GM12878 (cell line): Measurements from ENCODE around the gene ERC2. TPM values are rescaled to one million over a fixed set of nuclear protein-coding genes. Genes with fewer than 3 reads are reported as not detected.

Source experiments
- ATAC-seq: fragments of 200-7000 bp; cut with Tn5 transposase; 3 replicates; pipeline ENCODE4 v1.9.1; 2020; ENCODE audit warnings: mild to moderate bottlenecking, moderate library complexity
- BruUV-seq: library from RNA; stranded (reverse); fragments of 400-500 nt; replicated peaks from 2 replicates; lab custom pipeline; 2021; lab: Mats Ljungman, UMichigan
- CTCF ChIA-PET: fragments of 300-600 bp; sonication (Branson Sonifier 250); formaldehyde crosslinking; extraction: SDS; loops from one replicate; lab custom pipeline; 2021; ENCODE audit warnings: inconsistent platforms; lab: Yijun Ruan, JAX
- POLR2A ChIA-PET: fragments of 350-600 bp; formaldehyde crosslinking; extraction: SDS; loops from one replicate; lab custom pipeline; 2021; ENCODE audit warnings: inconsistent platforms; lab: Charles Lee
- RAD21 ChIA-PET: fragments of 300-600 bp; sonication (Branson Sonifier 250); formaldehyde crosslinking; loops from one replicate; lab custom pipeline; 2023; ENCODE audit warnings: antibody characterized with exemption; ENCODE audit not compliant: unreplicated experiment; lab: Charles Lee
- SMC1A ChIA-PET: fragments of 300-600 bp; sonication (Branson Sonifier 250); formaldehyde crosslinking; loops from one replicate; lab custom pipeline; 2023; ENCODE audit not compliant: unreplicated experiment, uncharacterized antibody; lab: Charles Lee
- DNase-seq: peaks from one replicate; pipeline ENCODE4 v3.0.0-alpha.2; 2011; ENCODE audit warnings: low read depth, low spot score
- FAIRE-seq: peaks from 3 replicates; lab custom pipeline; 2011; peaks lifted over from hg19 to GRCh38; lab: Jason Lieb, UNC
- H2AFZ ChIP-seq: 2 replicates; pipeline ENCODE4 v1.6.0; 2011; ENCODE audit warnings: low read depth, low read length, control low read depth; ENCODE audit not compliant: control insufficient read depth
- H3K27ac ChIP-seq: 2 replicates; pipeline ENCODE4 v1.5.1; 2011; ENCODE audit warnings: control low read depth; ENCODE audit not compliant: control insufficient read depth, insufficient read depth
- H3K27me3 ChIP-seq, 2 experiments: replicated peaks in 1 of 2; 2 replicates each; pipeline versions ENCODE4 v1.6.0 to v1.6.1; 2011; ENCODE audit warnings: low read length in 1 of 2; ENCODE audit not compliant: control insufficient read depth in 2 of 2, insufficient read depth in 2 of 2
- H3K36me3 ChIP-seq, 2 experiments: 2 replicates each; pipeline ENCODE4 v1.5.1; 2011; ENCODE audit warnings: low read length in 1 of 2; ENCODE audit not compliant: control insufficient read depth in 2 of 2, insufficient read depth in 2 of 2
- H3K4me1 ChIP-seq: 2 replicates; pipeline ENCODE4 v1.6.1; 2011; ENCODE audit warnings: mild to moderate bottlenecking, low read length, moderate library complexity, mixed read lengths; ENCODE audit not compliant: control insufficient read depth, insufficient read depth
- H3K4me2 ChIP-seq: 2 replicates; pipeline ENCODE4 v1.6.0; 2011; ENCODE audit warnings: control low read depth; ENCODE audit not compliant: control insufficient read depth, insufficient read depth
- H3K4me3 ChIP-seq: fragments of 200-600 bp; sonication (generic); 2 replicates; pipeline ENCODE4 v1.5.1; 2016
- H3K79me2 ChIP-seq: 2 replicates; pipeline ENCODE4 v1.6.0; 2011; ENCODE audit warnings: low read length; ENCODE audit not compliant: control insufficient read depth, insufficient read depth
- H3K9ac ChIP-seq: 2 replicates; pipeline ENCODE4 v1.8.0; 2011; ENCODE audit warnings: low read length, control low read depth, mixed read lengths; ENCODE audit not compliant: control insufficient read depth, insufficient read depth
- H3K9me3 ChIP-seq: replicated peaks from 3 replicates; pipeline ENCODE4 v1.5.1; 2011; ENCODE audit warnings: mild to moderate bottlenecking, low read length; ENCODE audit not compliant: control insufficient read depth, insufficient read depth
- H4K20me1 ChIP-seq: 2 replicates; pipeline ENCODE4 v1.6.0; 2011; ENCODE audit not compliant: control insufficient read depth, insufficient read depth
- ATF7 ChIP-seq: fragments of 450-650 bp; IDR thresholded peaks from 2 replicates; pipeline ENCODE4 v1.6.1; 2016; ENCODE audit warnings: low read depth, mild to moderate bottlenecking
- BACH1 ChIP-seq: fragments of 450-650 bp; IDR thresholded peaks from 2 replicates; pipeline ENCODE4 v1.6.1; 2017; ENCODE audit warnings: mild to moderate bottlenecking, borderline replicate concordance
- BCL3 ChIP-seq: IDR thresholded peaks from 2 replicates; pipeline ENCODE4 v1.6.1; 2011; ENCODE audit warnings: borderline replicate concordance, low read depth, mild to moderate bottlenecking, moderate library complexity, low read length; ENCODE audit not compliant: insufficient read depth, poor library complexity, severe bottlenecking
- CBFB ChIP-seq: IDR thresholded peaks from 2 replicates; pipeline ENCODE4 v1.6.1; 2016; ENCODE audit warnings: antibody characterized with exemption, low read depth
- CEBPB ChIP-seq, 2 experiments: fragments of 150-350 bp in 1 of 2; IDR thresholded peaks; 2 replicates each; pipeline ENCODE4 v1.6.1; 2012 to 2014; ENCODE audit warnings: low read depth in 2 of 2, low read length in 2 of 2, borderline replicate concordance in 1 of 2, inconsistent platforms in 1 of 2
- CHD2 ChIP-seq: IDR thresholded peaks from 2 replicates; pipeline ENCODE4 v1.6.1; 2011; ENCODE audit warnings: low read depth, low read length, improper control_type of control experiment, borderline replicate concordance
- EGR1 ChIP-seq, 2 experiments: IDR thresholded peaks; 1 replicate in 1 of 2; 2 replicates in 1 of 2; pipeline ENCODE4 v1.6.1; 2011 to 2012; ENCODE audit warnings: low read depth in 2 of 2, low read length in 2 of 2, borderline replicate concordance in 1 of 2, mild to moderate bottlenecking in 1 of 2, moderate library complexity in 1 of 2
- HCFC1 ChIP-seq: fragments of 150-350 bp; IDR thresholded peaks from 2 replicates; pipeline ENCODE4 v1.6.1; 2014; ENCODE audit warnings: low read length
- HSF1 ChIP-seq: fragments of 150-350 bp; IDR thresholded peaks from 2 replicates; pipeline ENCODE4 v1.6.1; 2014; ENCODE audit warnings: mild to moderate bottlenecking, low read depth, low read length
- MXI1 ChIP-seq: fragments of 150-350 bp; IDR thresholded peaks from 2 replicates; pipeline ENCODE4 v1.6.1; 2011; ENCODE audit warnings: low read depth, mild to moderate bottlenecking, inconsistent platforms, low read length, improper control_type of control experiment
- NKRF ChIP-seq: fragments of 450-650 bp; conservative IDR thresholded peaks from 2 replicates; pipeline ENCODE4 v1.6.1; 2017; ENCODE audit warnings: mild to moderate bottlenecking, moderate library complexity
- NR2C1 ChIP-seq: fragments of 450-650 bp; IDR thresholded peaks from 2 replicates; pipeline ENCODE4 v1.6.1; 2017; ENCODE audit warnings: antibody characterized with exemption, mild to moderate bottlenecking, moderate library complexity
- NR2F1 ChIP-seq: fragments of 450-650 bp; conservative IDR thresholded peaks from 2 replicates; pipeline ENCODE4 v1.6.1; 2017; ENCODE audit warnings: mild to moderate bottlenecking
- SIN3A ChIP-seq: IDR thresholded peaks from 2 replicates; pipeline ENCODE4 v1.6.1; 2012; ENCODE audit warnings: low read depth, low read length, improper control_type of control experiment
- SP1 ChIP-seq: IDR thresholded peaks from one replicate; pipeline ENCODE4 v1.6.1; 2011; ENCODE audit warnings: low read depth, low read length
- SRF ChIP-seq, 2 experiments: IDR thresholded peaks; 2 replicates each; pipeline ENCODE4 v1.6.1; 2011; ENCODE audit warnings: low read depth in 2 of 2, low read length in 2 of 2, mild to moderate bottlenecking in 1 of 2, moderate library complexity in 1 of 2
- TAF1 ChIP-seq: IDR thresholded peaks from 2 replicates; pipeline ENCODE4 v1.6.1; 2011; ENCODE audit warnings: mild to moderate bottlenecking, low read depth, low read length, borderline replicate concordance
- ZNF207 ChIP-seq: fragments of 450-650 bp; IDR thresholded peaks from 2 replicates; pipeline ENCODE4 v1.6.1; 2014; ENCODE audit warnings: antibody characterized with exemption, mild to moderate bottlenecking, borderline replicate concordance
- ZNF384 ChIP-seq: IDR thresholded peaks from 2 replicates; pipeline ENCODE4 v1.6.1; 2012; ENCODE audit warnings: low read depth, mild to moderate bottlenecking, low read length, improper control_type of control experiment, borderline replicate concordance
- WGBS: methylation state at CpG from one replicate; pipeline ENCODE4 v1.1.6; 2016; ENCODE audit warnings: low lambda C conversion rate; ENCODE audit not compliant: insufficient replicate concordance, insufficient coverage; ENCODE audit errors: missing lambda C conversion rate; 5-methylcytosine and 5-hydroxymethylcytosine counted together
- in situ Hi-C: fragments of 300-500 bp; cut with MboI; formaldehyde crosslinking; loops from 9 replicates; pipeline ENCODE4 v1.14.3; 2018; ENCODE audit warnings: mixed read lengths
- intact Hi-C: fragments of 100-400 bp; cut with micrococcal nuclease; formaldehyde crosslinking; loops from one replicate; pipeline ENCODE4 v1.14.2; 2022; ENCODE audit not compliant: unreplicated experiment
- polyA plus RNA-seq, 11 experiments: library from polyadenylated mRNA; depleted of rRNA in 4 of 11; unstranded in 6 of 11; stranded (reverse) in 5 of 11; fragments of >200 nt; fragmentation: Nextera tagmentation in 4 of 11; fragmentation: Illumina TruSeq in 1 of 11; extraction: Ambion mirVana in 4 of 11; extraction: Trizol in 1 of 11; gene quantifications; 1 replicate in 1 of 11; 2 replicates in 10 of 11; pipeline versions ENCODE4 v1.2.1 to v1.2.3, GENCODE V29; 2011 to 2016; ENCODE audit warnings: inconsistent platforms in 2 of 11, missing spikeins in 2 of 11, low read depth in 1 of 11
- total RNA-seq, 4 experiments: library from RNA; depleted of rRNA in 3 of 4; stranded (reverse); fragments of >200 nt in 3 of 4; fragmentation: Illumina TruSeq in 1 of 4; extraction: Trizol in 1 of 4; gene quantifications; 2 replicates each; pipeline versions ENCODE4 v1.2.1 to v1.2.3, GENCODE V29; 2013 to 2021

Gene ERC2
- total and polyA plus RNA-seq, 10 of the 15 experiments (the other 5 are each of a cell fraction or from before 2014, with no cell fraction given): 0.06 to 1.4 (median 0.12) TPM; not detected in 3

- TF ChIP-seq HCFC1 (no peak), BACH1 (no peak), MXI1 (no peak), HSF1 (no peak), ATF7 (no peak), NKRF (no peak), NR2C1 (no peak), CBFB (no peak), SRF (IDR thresholded peaks at IDR 0.05; ENCODE audit: low read depth in 2 of 2, low read length in 2 of 2) (no peak)
Observed at GRCh38 chr3:55719006-55719405, 749.3 kb downstream of the ERC2 start (continued).

- intact Hi-C loops (no loop called here), in situ Hi-C loops (no loop called here)
- SMC1A ChIA-PET: interaction anchor here (0.7 to 4.9 kb wide), 13 partner anchors 9 to 231 kb away, joined by 3 to 27 read pairs (median 4); partner anchors contain the start of gene WNT5A
- H3K27me3 ChIP-seq: no peaks in the 10 kb centered on the region
- ATAC-seq (peak; percentile 10; the same call in 1 of the 3 replicates), DNase-seq (no peak), FAIRE-seq (no peak)
- H3K4me1 ChIP-seq: peaks cover 5% of the 10 kb centered on the region
- H3K4me3 ChIP-seq: no peak overlapping the region
- 33% methylated on average over 1 of the region's 1 CpG for WGBS
- BruUV-seq: no TSS peak
- RAD21 ChIA-PET: interaction anchor here (0.7 to 2.4 kb wide), 6 partner anchors 28 to 234 kb away, joined by 3 to 7 read pairs (median 4); partner anchors contain the start of gene WNT5A
- H3K4me2 ChIP-seq: no peak overlapping the region
- H4K20me1 ChIP-seq: no peaks in the 10 kb centered on the region
- H3K27ac ChIP-seq: no peak overlapping the region
- CTCF ChIA-PET: interaction anchor here (0.9 to 5.1 kb wide), 2 partner anchors 214 to 231 kb away, joined by 3 to 19 read pairs; partner anchors contain the start of gene WNT5A
- H2AFZ ChIP-seq: no peak overlapping the region
- no peaks in the 10 kb centered on the region for H3K79me2 ChIP-seq
- H3K9me3 ChIP-seq: no peaks in the 10 kb centered on the region
- POLR2A ChIA-PET: interaction anchor here (0.6 kb wide), 1 partner anchor 43 kb away, joined by 3 read pairs; no protein-coding TSS in a partner anchor
- H3K36me3 ChIP-seq: no peaks in the 10 kb centered on the region
- H3K9ac ChIP-seq: no peak overlapping the region
- TF ChIP-seq EGR1 (IDR thresholded peaks at IDR 0.05; ENCODE audit: borderline replicate concordance in 1 of 2, low read depth in 2 of 2, low read length in 2 of 2): no peak
- no peak for TF ChIP-seq CEBPB (IDR thresholded peaks at IDR 0.05; ENCODE audit: borderline replicate concordance in 1 of 2, low read depth in 2 of 2, low read length in 2 of 2)
- TF ChIP-seq BCL3: no peak
- no peak for TF ChIP-seq ZNF384
- TF ChIP-seq CHD2: no peak
- no peak for TF ChIP-seq ZNF207
- no peak for TF ChIP-seq SP1
- no peak for TF ChIP-seq TAF1
- TF ChIP-seq SIN3A: no peak
- TF ChIP-seq NR2F1: no peak
Observed at GRCh38 chr3:55718521-55718921, 749.7 kb downstream of the ERC2 start.
